Measurements from ENCODE around the gene SEMA3C. TPM values are rescaled to one million over a fixed set of nuclear protein-coding genes. Genes with fewer than 3 reads are reported as not detected.

Gene SEMA3C
- polyA plus RNA-seq, 1 donor from 2014 or later, result 386 TPM

GRCh38 chr7:80708123-80708522, 210.7 kb downstream of the SEMA3C start:
- H3K27me3 ChIP-seq (ENCODE audit: insufficient read depth, low read depth, low read length), result no peaks in the 10 kb centered on the region
- H3K36me3 ChIP-seq (ENCODE audit: insufficient read depth, low read length), result no peaks in the 10 kb centered on the region
- no peaks in the 10 kb centered on the region for H3K9me3 ChIP-seq (ENCODE audit: low read length)
- H3K9ac ChIP-seq (ENCODE audit: low read length), result no peak overlapping the region
- H3K9me2 ChIP-seq (ENCODE audit: insufficient read depth, low read length), result no peaks in the 10 kb centered on the region
- no peak overlapping the region for H3K4me3 ChIP-seq (ENCODE audit: low read length)
- no peak overlapping the region for H3K27ac ChIP-seq (ENCODE audit: low read length)
- no peak overlapping the region for H2AFZ ChIP-seq (ENCODE audit: low read depth, low read length)
- H3K4me2 ChIP-seq (ENCODE audit: low read length), result no peak overlapping the region
- no peaks in the 10 kb centered on the region for H4K20me1 ChIP-seq (ENCODE audit: insufficient read depth)
- no peaks in the 10 kb centered on the region for H3F3A ChIP-seq (ENCODE audit: insufficient read depth, low read length, poor library complexity, severe bottlenecking)
- no peak for TF ChIP-seq CTCF (IDR thresholded peaks at IDR 0.05; ENCODE audit: poor library complexity, severe bottlenecking)
- TF ChIP-seq EZH2 (IDR thresholded peaks at IDR 0.05; ENCODE audit: borderline replicate concordance, insufficient read depth, low read length, poor library complexity, severe bottlenecking), result no peak
- TF ChIP-seq REST (IDR thresholded peaks at IDR 0.05; ENCODE audit: borderline replicate concordance), result no peak
- no peak for TF ChIP-seq EP300 (conservative IDR thresholded peaks at IDR 0.05; ENCODE audit: poor library complexity, severe bottlenecking)
- TF ChIP-seq TAF1 (IDR thresholded peaks at IDR 0.05; ENCODE audit: low read depth), result no peak
- TF ChIP-seq RAD21 (conservative IDR thresholded peaks at IDR 0.05), result no peak
- no peak for TF ChIP-seq POLR2AphosphoS5 (IDR thresholded peaks at IDR 0.05)
- no peak for TF ChIP-seq SMC3 (conservative IDR thresholded peaks at IDR 0.05; ENCODE audit: poor library complexity)
- no peak for TF ChIP-seq MXI1 (conservative IDR thresholded peaks at IDR 0.05; ENCODE audit: poor library complexity, severe bottlenecking)
- H3K79me2 ChIP-seq (replicated peaks; ENCODE audit: insufficient read depth, low read length), result no peaks in the 10 kb centered on the region

GRCh38 chr7:80707318-80707717, 211.5 kb downstream of the SEMA3C start:
- Histone ChIP-seq H3K9me2 (ENCODE audit: insufficient read depth, low read length) (no peaks in the 10 kb centered on the region), H3K9ac (ENCODE audit: low read length) (no peak overlapping the region), H3K27ac (ENCODE audit: low read length) (no peak overlapping the region), H3K79me2 (replicated peaks; ENCODE audit: insufficient read depth, low read length) (no peaks in the 10 kb centered on the region), H3K9me3 (ENCODE audit: low read length) (no peaks in the 10 kb centered on the region), H3K4me3 (ENCODE audit: low read length) (no peak overlapping the region), H4K20me1 (ENCODE audit: insufficient read depth) (no peaks in the 10 kb centered on the region), H3K4me2 (ENCODE audit: low read length) (no peak overlapping the region), H2AFZ (ENCODE audit: low read depth, low read length) (no peak overlapping the region), H3K27me3 (ENCODE audit: insufficient read depth, low read depth, low read length) (no peaks in the 10 kb centered on the region), H3F3A (ENCODE audit: insufficient read depth, low read length, poor library complexity, severe bottlenecking) (no peaks in the 10 kb centered on the region), H3K36me3 (ENCODE audit: insufficient read depth, low read length) (no peaks in the 10 kb centered on the region)
- TF ChIP-seq REST (IDR thresholded peaks at IDR 0.05; ENCODE audit: borderline replicate concordance) (no peak), CTCF (IDR thresholded peaks at IDR 0.05; ENCODE audit: poor library complexity, severe bottlenecking) (no peak), POLR2AphosphoS5 (IDR thresholded peaks at IDR 0.05) (no peak), TAF1 (IDR thresholded peaks at IDR 0.05; ENCODE audit: low read depth) (no peak), SMC3 (conservative IDR thresholded peaks at IDR 0.05; ENCODE audit: poor library complexity) (no peak), EZH2 (IDR thresholded peaks at IDR 0.05; ENCODE audit: borderline replicate concordance, insufficient read depth, low read length, poor library complexity, severe bottlenecking) (no peak), EP300 (conservative IDR thresholded peaks at IDR 0.05; ENCODE audit: poor library complexity, severe bottlenecking) (no peak)

Data from neural cell (in vitro differentiated cells).